ENCODE results near the gene NOLC1. TPM values are rescaled to one million over a fixed set of nuclear protein-coding genes. Genes with fewer than 3 reads are reported as not detected.
A peak's percentile ranks its signal among the peaks of the same experiment; 100 is the strongest.

Gene NOLC1
- total RNA-seq, 1 experiment from 2014 or later = 168 TPM

GRCh38 chr10:102120991-102121738 is 31.0 kb upstream of the NOLC1 start:
- Mint-ChIP-seq H3K27me3 (ENCODE audit: insufficient read depth, unreplicated experiment) (no peaks in the 10 kb centered on the region), H3K36me3 (ENCODE audit: insufficient read depth, unreplicated experiment) (no peaks in the 10 kb centered on the region), H3K4me1 (ENCODE audit: insufficient read depth, unreplicated experiment) (peaks cover 34% of the 10 kb centered on the region), H3K27ac (ENCODE audit: low read depth, unreplicated experiment) (no peak overlapping the region), H3K4me3 (ENCODE audit: unreplicated experiment) (peak overlapping the region; percentile 93), H3K9me3 (ENCODE audit: unreplicated experiment) (no peaks in the 10 kb centered on the region)
- BruUV-seq (replicated peaks) = no TSS peak
- ChIA-PET CTCF (interaction anchor here (0.6 to 1.7 kb wide), 4 partner anchors 11 to 56 kb away, joined by 4 to 6 read pairs (median 4); no protein-coding TSS in a partner anchor), POLR2A (interaction anchor here (0.7 to 1.7 kb wide), 3 partner anchors 10 to 303 kb away, joined by 3 to 8 read pairs (median 4); partner anchors contain the start of gene OGA)
- intact Hi-C loops (cut with micrococcal nuclease) = no loop called here
- no peak for TF ChIP-seq CTCF (IDR thresholded peaks at IDR 0.05; ENCODE audit: unreplicated experiment)
- no peak for DNase-seq (ENCODE audit: unreplicated experiment)

- H3K9me3 Mint-ChIP-seq (ENCODE audit: unreplicated experiment) = no peaks in the 10 kb centered on the region
- H3K27me3 Mint-ChIP-seq (ENCODE audit: insufficient read depth, unreplicated experiment) = no peaks in the 10 kb centered on the region
- intact Hi-C loops (cut with micrococcal nuclease) = no loop called here
- peak overlapping the region; percentile 93 for H3K4me3 Mint-ChIP-seq (ENCODE audit: unreplicated experiment)
- no peaks in the 10 kb centered on the region for H3K36me3 Mint-ChIP-seq (ENCODE audit: insufficient read depth, unreplicated experiment)
- POLR2A ChIA-PET = interaction anchor here (0.6 to 1.7 kb wide), 3 partner anchors 10 to 574 kb away, joined by 3 to 8 read pairs (median 5); partner anchors contain the start of gene FBXL15
- no peak for DNase-seq (ENCODE audit: unreplicated experiment)
- TF ChIP-seq CTCF (IDR thresholded peaks at IDR 0.05; ENCODE audit: unreplicated experiment) = no peak
- no TSS peak for BruUV-seq (replicated peaks)
- CTCF ChIA-PET = interaction anchor here (0.6 to 1.7 kb wide), 4 partner anchors 10 to 56 kb away, joined by 4 to 6 read pairs (median 4); no protein-coding TSS in a partner anchor
- peaks cover 27% of the 10 kb centered on the region for H3K4me1 Mint-ChIP-seq (ENCODE audit: insufficient read depth, unreplicated experiment)
- no peak overlapping the region for H3K27ac Mint-ChIP-seq (ENCODE audit: low read depth, unreplicated experiment)
Observed at GRCh38 chr10:102121739-102122372, 30.3 kb upstream of the NOLC1 start.

GRCh38 chr10:102122450-102122849 is 29.7 kb upstream of the NOLC1 start:
- no peaks in the 10 kb centered on the region for H3K36me3 Mint-ChIP-seq (ENCODE audit: insufficient read depth, unreplicated experiment)

More at GRCh38 chr10:102122450-102122849, 29.7 kb upstream of the NOLC1 start:
- no peak for DNase-seq (ENCODE audit: unreplicated experiment)
- ChIA-PET POLR2A (interaction anchor here (0.6 to 1.7 kb wide), 3 partner anchors 9 to 574 kb away, joined by 3 to 8 read pairs (median 5); partner anchors contain the start of gene FBXL15), CTCF (interaction anchor here (1.7 kb wide), 2 partner anchors 9 to 50 kb away, joined by 4 to 6 read pairs; no protein-coding TSS in a partner anchor)
- BruUV-seq (replicated peaks) = no TSS peak
- intact Hi-C loops (cut with micrococcal nuclease) = no loop called here
- TF ChIP-seq CTCF (IDR thresholded peaks at IDR 0.05; ENCODE audit: unreplicated experiment) = no peak
- no peak overlapping the region for H3K27ac Mint-ChIP-seq (ENCODE audit: low read depth, unreplicated experiment)
- H3K9me3 Mint-ChIP-seq (ENCODE audit: unreplicated experiment) = no peaks in the 10 kb centered on the region
- no peaks in the 10 kb centered on the region for H3K27me3 Mint-ChIP-seq (ENCODE audit: insufficient read depth, unreplicated experiment)
- peaks cover 22% of the 10 kb centered on the region for H3K4me1 Mint-ChIP-seq (ENCODE audit: insufficient read depth, unreplicated experiment)
- H3K4me3 Mint-ChIP-seq (ENCODE audit: unreplicated experiment) = no peak overlapping the region

All from MCF 10A (cell line).